Lung (tissue), 12 donors: ENCODE results near the gene DAGLA. TPM values are rescaled to one million over a fixed set of nuclear protein-coding genes. Genes with fewer than 3 reads are reported as not detected.

Experiments used
- ATAC-seq: fragments of 200-7000 bp; cut with Tn5 transposase; one replicate; pipeline ENCODE4 v1.9.1; 2020; ENCODE audit warnings: moderate number of reproducible peaks; ENCODE audit not compliant: insufficient read depth, low FRiP score
- DNase-seq, 3 donors: peaks; one replicate each; pipeline ENCODE4 v3.0.0-alpha.2; 2013 to 2017
- H3K27ac ChIP-seq, 2 donors: one replicate each; pipeline ENCODE4 v1.5.1; 2013; ENCODE audit warnings: mild to moderate bottlenecking in 2 of 2, moderate library complexity in 2 of 2, control low read depth in 1 of 2, inconsistent platforms in 1 of 2, low read depth in 1 of 2, low read length in 1 of 2
- H3K27me3 ChIP-seq, 3 donors: one replicate each; pipeline ENCODE4 v1.5.1; 2013; ENCODE audit warnings: low read length in 2 of 3; ENCODE audit not compliant: control insufficient read depth in 3 of 3, insufficient read depth in 3 of 3
- H3K36me3 ChIP-seq, 4 donors: one replicate each; pipeline ENCODE4 v1.5.1; 2013; ENCODE audit warnings: low read length in 4 of 4, mild to moderate bottlenecking in 1 of 4, moderate library complexity in 1 of 4; ENCODE audit not compliant: control insufficient read depth in 4 of 4, insufficient read depth in 4 of 4
- H3K4me1 ChIP-seq, 5 donors: one replicate each; pipeline ENCODE4 v1.5.1; 2013; ENCODE audit warnings: low read length in 5 of 5, mild to moderate bottlenecking in 2 of 5, moderate library complexity in 1 of 5; ENCODE audit not compliant: control insufficient read depth in 5 of 5, insufficient read depth in 5 of 5
- H3K4me3 ChIP-seq: one replicate; pipeline ENCODE4 v1.5.1; 2013; ENCODE audit warnings: mild to moderate bottlenecking, control low read depth, moderate library complexity
- H3K9ac ChIP-seq, 2 donors: one replicate each; pipeline ENCODE4 v1.5.1; 2013; ENCODE audit warnings: low read length in 2 of 2, control low read depth in 1 of 2; ENCODE audit not compliant: insufficient read depth in 1 of 2
- H3K9me3 ChIP-seq, 4 donors: one replicate each; pipeline ENCODE4 v1.5.1; 2013; ENCODE audit warnings: low read length in 3 of 4, mild to moderate bottlenecking in 1 of 4, moderate library complexity in 1 of 4; ENCODE audit not compliant: control insufficient read depth in 4 of 4, insufficient read depth in 3 of 4
- CTCF ChIP-seq: IDR thresholded peaks from 2 replicates; pipeline ENCODE4 v1.5.1; 2012; ENCODE audit warnings: mild to moderate bottlenecking; ENCODE audit errors: control extremely low read depth, extremely low read depth
- WGBS, 2 donors: extraction: QIAGEN DNeasy Blood & Tissue Kit; methylation state at CpG; one replicate each; pipeline ENCODE4 v1.1.7; 2013; 5-methylcytosine and 5-hydroxymethylcytosine counted together
- polyA plus RNA-seq, 2 donors: library from polyadenylated mRNA; stranded (reverse); fragments of 200-250 nt; gene quantifications; one replicate each; pipeline ENCODE4 v1.2.1, GENCODE V29; 2013
- total RNA-seq, 2 donors: library from RNA; depleted of rRNA in 1 of 2; stranded (reverse); fragments of >200 nt in 1 of 2; gene quantifications; one replicate each; pipeline ENCODE4 v1.2.1, GENCODE V29; 2014 to 2021
- donor health status: control.
- donor health status: control.
- donor health status: Bipolar disorder and iron deficiency.
- donor health status: healthy.
- donor health status: DM: yes; HTN: yes; CAD: no.

Gene DAGLA
- total and polyA plus RNA-seq, 4 donors = 1.5 to 7.5 (median 2.9) TPM

- H3K27me3 ChIP-seq = peaks cover 0 to 10% (median 7%) of the 10 kb centered on the region in 3 donors
- no peak overlapping the region for H3K27ac ChIP-seq
- H3K4me3 ChIP-seq = no peak overlapping the region
- no peak overlapping the region for H3K9ac ChIP-seq
- TF ChIP-seq CTCF = no peak
- ATAC-seq = no peak
- peaks cover 0 to 21% (median 8%) of the 10 kb centered on the region in 5 donors for H3K4me1 ChIP-seq
- H3K36me3 ChIP-seq = no peaks in the 10 kb centered on the region
- WGBS, 2 donors = 37 to 59% methylated on average over 9 of the region's 9 CpGs
- no peak for DNase-seq
- H3K9me3 ChIP-seq = no peaks in the 10 kb centered on the region
These were observed 5.4 kb downstream of the DAGLA start for GRCh38 chr11:61685617-61685967.

GRCh38 chr11:61686066-61686465 is 5.9 kb downstream of the DAGLA start:
- Histone ChIP-seq H3K9ac (no peak overlapping the region), H3K36me3 (no peaks in the 10 kb centered on the region), H3K9me3 (no peaks in the 10 kb centered on the region), H3K4me1 (peaks cover 0 to 22% (median 8%) of the 10 kb centered on the region in 5 donors), H3K27me3 (peaks cover 0 to 6% (median 5%) of the 10 kb centered on the region in 3 donors), H3K4me3 (no peak overlapping the region), H3K27ac (no peak overlapping the region)
- TF ChIP-seq CTCF = no peak
- ATAC-seq (no peak), DNase-seq (no peak)
- 78 to 80% methylated on average over 8 of the region's 8 CpGs for WGBS, 2 donors

- 83 to 92% methylated on average over 8 of the region's 8 CpGs for WGBS, 2 donors
These were observed 6.3 kb downstream of the DAGLA start for GRCh38 chr11:61686469-61686868.

More at GRCh38 chr11:61686469-61686868, 6.3 kb downstream of the DAGLA start:
- peaks cover 0 to 5% (median 3%) of the 10 kb centered on the region in 3 donors for H3K27me3 ChIP-seq
- TF ChIP-seq CTCF = no peak
- H3K9me3 ChIP-seq = no peaks in the 10 kb centered on the region
- H3K4me1 ChIP-seq = peaks cover 0 to 22% (median 4%) of the 10 kb centered on the region in 5 donors
- H3K36me3 ChIP-seq = no peaks in the 10 kb centered on the region
- ATAC-seq (no peak), DNase-seq (no peak)
- H3K27ac ChIP-seq = no peak overlapping the region
- H3K9ac ChIP-seq = no peak overlapping the region
- no peak overlapping the region for H3K4me3 ChIP-seq
